ENCODE measurements around the gene NXNL2. TPM values are rescaled to one million over a fixed set of nuclear protein-coding genes. Genes with fewer than 3 reads are reported as not detected.

The NXNL2 gene
- total RNA-seq, 2 donors from 2014 or later: not detected

GRCh38 chr9:88502552-88503034, 32.4 kb upstream of the NXNL2 start:
- no peaks in the 10 kb centered on the region for H3K36me3 Mint-ChIP-seq (ENCODE audit: low read depth)

GRCh38 chr9:88503081-88503844, 31.7 kb upstream of the NXNL2 start:
- H3K36me3 ChIP-seq (ENCODE audit: control insufficient read depth, insufficient read depth, low read length): no peaks in the 10 kb centered on the region
- no peaks in the 10 kb centered on the region for H3K4me1 ChIP-seq (ENCODE audit: control insufficient read depth, insufficient read depth, low read length)
- 90 to 94% methylated on average over 11 to 18 of the region's 18 CpGs for WGBS, 2 experiments (ENCODE audit: insufficient coverage in 1 of 2, insufficient read length in 1 of 2)
- H3K27ac ChIP-seq (ENCODE audit: low read depth, low read length): no peak overlapping the region
- Mint-ChIP-seq H3K4me3 (no peak overlapping the region), H3K36me3 (ENCODE audit: low read depth) (no peaks in the 10 kb centered on the region), H3K4me1 (peaks cover 3% of the 10 kb centered on the region), H3K27me3 (ENCODE audit: insufficient read depth) (no peaks in the 10 kb centered on the region), H3K9me3 (no peaks in the 10 kb centered on the region), H3K27ac (no peak overlapping the region)
- no peak for TF ChIP-seq CTCF (conservative IDR thresholded peaks at IDR 0.05)
- no peaks in the 10 kb centered on the region for H3K9me3 ChIP-seq (ENCODE audit: control insufficient read depth, low read length)
- no peak overlapping the region for H3K4me3 ChIP-seq (ENCODE audit: low read length)
- no peaks in the 10 kb centered on the region for H3K27me3 ChIP-seq (ENCODE audit: control insufficient read depth, insufficient read depth, low read length, poor library complexity, severe bottlenecking)
- no peak overlapping the region for H3K9ac ChIP-seq (ENCODE audit: extremely low read depth, low read length, poor library complexity, severe bottlenecking)
- no peak for DNase-seq

More at GRCh38 chr9:88502552-88503034, 32.4 kb upstream of the NXNL2 start:
- no peaks in the 10 kb centered on the region for H3K9me3 ChIP-seq (ENCODE audit: control insufficient read depth, low read length)
- WGBS, 2 experiments (ENCODE audit: insufficient coverage in 1 of 2, insufficient read length in 1 of 2): 84 to 87% methylated on average over 12 of the region's 12 CpGs
- H3K36me3 ChIP-seq (ENCODE audit: control insufficient read depth, insufficient read depth, low read length): no peaks in the 10 kb centered on the region
- no peak overlapping the region for H3K4me3 ChIP-seq (ENCODE audit: low read length)
- H3K4me3 Mint-ChIP-seq: no peak overlapping the region
- no peak overlapping the region for H3K27ac Mint-ChIP-seq
- no peaks in the 10 kb centered on the region for H3K27me3 Mint-ChIP-seq (ENCODE audit: insufficient read depth)
- H3K27me3 ChIP-seq (ENCODE audit: control insufficient read depth, insufficient read depth, low read length, poor library complexity, severe bottlenecking): no peaks in the 10 kb centered on the region
- H3K27ac ChIP-seq (ENCODE audit: low read depth, low read length): no peak overlapping the region
- DNase-seq: peak; percentile 65
- peaks cover 3% of the 10 kb centered on the region for H3K4me1 Mint-ChIP-seq
- no peak overlapping the region for H3K9ac ChIP-seq (ENCODE audit: extremely low read depth, low read length, poor library complexity, severe bottlenecking)
- H3K9me3 Mint-ChIP-seq: no peaks in the 10 kb centered on the region
- no peak for TF ChIP-seq CTCF (conservative IDR thresholded peaks at IDR 0.05)
- no peaks in the 10 kb centered on the region for H3K4me1 ChIP-seq (ENCODE audit: control insufficient read depth, insufficient read depth, low read length)

GRCh38 chr9:88503845-88504764, 30.9 kb upstream of the NXNL2 start:
- Histone ChIP-seq H3K4me1 (ENCODE audit: control insufficient read depth, insufficient read depth, low read length) (no peaks in the 10 kb centered on the region), H3K9me3 (ENCODE audit: control insufficient read depth, low read length) (peaks cover 6% of the 10 kb centered on the region), H3K36me3 (ENCODE audit: control insufficient read depth, insufficient read depth, low read length) (no peaks in the 10 kb centered on the region), H3K27ac (ENCODE audit: low read depth, low read length) (no peak overlapping the region), H3K9ac (ENCODE audit: extremely low read depth, low read length, poor library complexity, severe bottlenecking) (no peak overlapping the region), H3K4me3 (ENCODE audit: low read length) (no peak overlapping the region), H3K27me3 (ENCODE audit: control insufficient read depth, insufficient read depth, low read length, poor library complexity, severe bottlenecking) (no peaks in the 10 kb centered on the region)
- peaks cover 3% of the 10 kb centered on the region for H3K4me1 Mint-ChIP-seq
- peaks cover 5% of the 10 kb centered on the region for H3K9me3 Mint-ChIP-seq
- H3K36me3 Mint-ChIP-seq (ENCODE audit: low read depth): no peaks in the 10 kb centered on the region
- H3K4me3 Mint-ChIP-seq: no peak overlapping the region
- H3K27me3 Mint-ChIP-seq (ENCODE audit: insufficient read depth): peaks cover 2% of the 10 kb centered on the region
- no peak for TF ChIP-seq CTCF (conservative IDR thresholded peaks at IDR 0.05)
- DNase-seq: no peak
- WGBS, 2 experiments (ENCODE audit: insufficient coverage in 1 of 2, insufficient read length in 1 of 2): 93 to 96% methylated on average over 5 to 17 of the region's 17 CpGs
- no peak overlapping the region for H3K27ac Mint-ChIP-seq
